ACHN (cell line): ENCODE measurements around the gene NEU2.
"Not testable (repeated sequence)": the region's sequence is repeated elsewhere in the genome, so short reads cannot be mapped to it uniquely, and the experiment has no call there.

Experiments used
- DNase-seq: peaks from one replicate; pipeline ENCODE4 v3.0.0-alpha.2; 2015
- in situ Hi-C: cut with HindIII; loops from 2 replicates; pipeline ENCODE4 v1.10.0; 2017; ENCODE audit warnings: low sequenced_read_pairs, low pct_ligation_motif_present, low pct_unique_long_range_greater_than_20kb

The NEU2 gene

DNA sequence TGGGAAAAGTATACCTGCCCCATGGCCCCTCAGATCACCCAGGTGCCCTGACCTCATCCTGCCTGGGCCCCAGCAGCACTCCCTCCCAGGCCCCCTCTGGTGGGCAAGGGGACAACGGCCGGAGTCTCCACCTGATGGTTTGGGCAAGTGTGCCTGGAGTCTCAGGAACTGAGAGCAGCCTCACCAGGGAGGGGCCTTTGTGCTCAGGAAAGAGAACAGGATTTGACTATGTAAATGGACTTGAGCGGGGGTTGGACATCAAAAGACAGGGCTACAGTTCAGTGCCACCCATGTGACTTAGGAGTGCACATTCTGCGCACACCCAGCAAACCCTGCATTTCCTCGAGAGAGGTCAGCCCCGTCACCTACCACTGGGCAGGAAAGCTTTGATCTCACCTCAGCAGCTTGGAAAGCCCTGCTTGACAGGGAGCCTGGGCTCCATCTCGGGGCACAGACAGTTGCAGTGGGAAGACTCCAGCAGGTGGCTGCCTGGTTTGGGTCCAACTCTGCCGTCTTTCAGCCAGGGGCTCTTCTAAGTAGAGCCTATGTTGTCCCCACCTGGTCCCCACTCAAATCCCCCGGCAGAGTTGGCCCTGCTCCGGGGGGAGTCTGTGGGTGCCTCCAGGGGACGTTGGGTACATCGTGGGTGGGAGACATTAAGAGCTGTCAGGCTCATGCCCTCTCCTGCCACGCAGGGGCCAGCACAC lies 30.9 kb downstream of the NEU2 start:
- no peak for DNase-seq
- in situ Hi-C loops, result no loop called here

DNA sequence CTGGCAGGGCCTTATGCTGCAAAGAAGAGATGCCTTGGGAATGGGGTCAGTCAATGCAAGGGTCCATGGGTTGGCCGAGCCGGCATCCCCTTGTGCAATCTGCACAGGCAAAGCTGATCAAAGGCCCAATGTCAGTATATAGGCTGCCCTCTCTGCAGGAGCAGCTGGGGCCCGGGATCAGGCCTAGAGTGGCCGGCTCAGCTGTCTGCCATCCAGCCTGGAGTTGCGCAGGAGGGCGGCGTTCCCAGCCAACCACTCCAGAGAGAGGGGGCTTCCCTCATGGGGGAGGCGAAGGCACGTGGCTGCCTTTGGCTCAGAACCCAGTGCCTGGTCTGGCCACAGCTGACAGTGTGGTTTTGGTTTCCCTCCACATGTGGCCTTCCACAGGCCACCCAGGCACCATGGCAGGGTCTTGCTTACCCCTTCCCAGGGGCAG lies 31.5 kb downstream of the NEU2 start:
- DNase-seq, result no peak

DNA sequence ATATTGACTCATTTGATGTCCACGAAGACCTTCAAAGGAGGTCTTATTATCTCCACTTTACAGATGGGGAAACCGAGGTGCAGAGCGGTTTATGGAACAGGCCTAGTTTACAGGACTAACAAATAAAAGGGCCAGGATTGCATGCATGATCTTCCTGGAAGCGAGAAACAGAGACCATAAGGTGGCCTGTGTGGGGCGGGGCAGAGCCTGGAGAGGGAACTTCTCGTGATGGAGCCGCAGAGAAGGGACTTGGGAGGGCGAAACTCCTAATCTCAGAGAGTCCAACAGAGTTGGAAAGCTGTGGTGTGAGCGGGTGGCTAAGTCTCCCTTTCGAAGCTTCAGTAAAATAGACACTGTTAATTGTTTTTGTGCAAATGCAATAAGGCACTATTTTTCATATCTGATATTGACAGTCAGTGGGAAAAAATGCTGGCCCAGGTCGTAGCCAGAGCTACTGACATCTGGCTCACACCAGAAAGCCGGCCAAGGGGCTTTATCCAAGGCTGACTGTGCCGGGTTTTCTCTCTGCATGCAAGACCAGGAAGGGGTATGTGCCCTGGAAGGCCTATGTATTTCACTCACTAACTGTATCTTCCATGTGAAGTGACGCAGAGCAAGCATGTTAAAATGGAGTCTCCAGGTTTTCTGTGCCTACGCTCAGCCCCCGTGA lies 32.2 kb downstream of the NEU2 start:
- DNase-seq, result no peak
- in situ Hi-C loops, result no loop called here

More for the DNA sequence above, 31.5 kb downstream of the NEU2 start:
- in situ Hi-C loops, result no loop called here

DNA sequence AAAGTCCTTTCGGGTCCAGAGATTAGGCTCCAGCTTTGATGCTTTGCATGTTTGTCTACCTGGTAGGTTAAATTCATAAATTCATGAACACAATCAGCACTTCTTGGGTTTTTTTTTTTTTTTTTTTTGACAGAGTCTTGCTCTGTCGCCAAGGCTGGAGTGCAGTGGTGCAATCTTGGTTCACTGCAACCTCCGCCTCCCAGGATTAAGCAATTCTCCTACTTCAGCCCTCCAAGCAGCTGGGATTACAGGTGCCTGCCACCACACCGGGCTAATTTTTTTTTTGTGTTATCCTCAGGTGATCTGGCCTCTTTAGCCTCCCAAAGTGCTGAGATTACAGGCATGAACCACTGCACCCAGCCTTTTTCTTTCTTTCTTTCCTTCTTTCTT lies 32.7 kb downstream of the NEU2 start:
- DNase-seq, in situ Hi-C loops: not testable (repeated sequence)

DNA sequence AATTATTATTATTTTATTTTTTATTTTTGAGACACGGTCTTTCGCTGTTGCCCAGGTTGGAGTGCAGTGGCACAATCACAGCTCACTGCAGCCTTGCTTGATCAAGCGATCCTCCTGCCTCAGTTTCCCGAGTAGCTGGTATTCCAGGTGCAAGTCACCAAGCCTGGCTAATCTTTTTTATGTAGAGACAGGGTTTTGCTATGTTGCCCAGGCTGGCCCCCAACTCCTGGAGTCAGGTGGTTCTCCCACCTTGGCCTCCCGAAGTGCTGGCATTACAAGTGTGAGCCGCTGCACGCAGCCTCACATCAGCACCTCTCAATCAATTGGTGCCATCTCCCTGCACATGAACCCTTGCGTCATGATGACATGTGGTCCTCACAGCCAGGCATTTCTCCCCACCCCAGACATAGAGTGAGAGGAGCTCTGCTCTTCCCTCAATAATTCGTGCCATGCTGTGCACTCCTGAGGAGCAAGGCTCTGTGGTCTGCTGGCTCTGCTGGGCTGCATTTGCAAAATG lies 33.5 kb downstream of the NEU2 start:
- DNase-seq, result no peak
- in situ Hi-C loops, result no loop called here

DNA sequence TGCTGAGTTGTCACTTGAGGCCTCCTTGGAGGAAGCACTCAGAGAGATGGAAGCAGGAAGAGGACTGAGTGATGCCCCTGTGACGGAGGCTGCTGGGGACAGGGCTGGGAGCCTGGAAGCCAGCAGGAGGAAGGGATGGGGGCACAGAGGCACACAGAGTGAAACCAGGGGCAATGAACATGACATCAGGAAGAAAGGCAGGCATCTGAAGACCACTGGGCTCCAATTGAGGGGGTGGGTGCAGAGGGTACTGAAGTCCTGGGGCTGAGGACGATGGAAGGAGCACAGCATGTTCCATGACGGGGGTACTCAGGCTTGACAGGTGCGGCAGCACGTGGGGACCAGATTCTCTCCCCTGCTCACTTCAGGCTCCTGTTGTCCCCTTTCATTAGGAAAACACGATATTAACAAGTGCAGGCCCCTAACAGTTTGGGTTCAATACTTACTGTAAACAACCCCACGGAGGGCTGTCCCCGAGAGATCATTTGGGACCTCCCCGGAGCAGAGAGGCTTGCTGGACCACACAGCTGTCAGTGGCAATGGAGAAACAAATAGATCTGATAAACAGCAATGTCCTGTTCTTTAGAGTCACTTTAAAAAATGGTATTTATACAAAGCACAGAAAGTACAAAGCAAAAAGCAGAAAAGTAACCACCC lies 36.4 kb downstream of the NEU2 start:
- in situ Hi-C loops, result no loop called here

DNA sequence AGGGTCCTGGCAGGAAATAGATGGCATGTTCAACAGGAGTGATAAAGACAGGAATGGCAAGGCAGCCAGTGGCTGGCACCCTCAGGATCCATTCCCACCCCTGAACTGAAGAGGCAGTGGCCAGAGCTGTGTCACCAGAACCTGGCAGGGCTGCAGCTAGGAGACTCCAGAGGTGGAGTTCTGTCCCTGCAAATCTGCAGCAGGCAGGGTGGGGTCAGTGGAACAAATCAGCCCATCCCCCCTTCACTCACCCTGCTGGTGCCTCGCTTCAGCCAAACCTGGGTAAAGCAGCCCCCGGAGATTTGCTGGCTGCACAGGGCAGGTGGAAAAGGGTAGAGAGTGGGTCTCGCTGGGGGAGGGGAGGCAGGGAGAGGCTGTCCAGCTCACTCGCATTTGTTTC lies 40.4 kb downstream of the NEU2 start:
- DNase-seq, result no peak
- in situ Hi-C loops, result no loop called here

More for the DNA sequence above, 36.4 kb downstream of the NEU2 start:
- no peak for DNase-seq

DNA sequence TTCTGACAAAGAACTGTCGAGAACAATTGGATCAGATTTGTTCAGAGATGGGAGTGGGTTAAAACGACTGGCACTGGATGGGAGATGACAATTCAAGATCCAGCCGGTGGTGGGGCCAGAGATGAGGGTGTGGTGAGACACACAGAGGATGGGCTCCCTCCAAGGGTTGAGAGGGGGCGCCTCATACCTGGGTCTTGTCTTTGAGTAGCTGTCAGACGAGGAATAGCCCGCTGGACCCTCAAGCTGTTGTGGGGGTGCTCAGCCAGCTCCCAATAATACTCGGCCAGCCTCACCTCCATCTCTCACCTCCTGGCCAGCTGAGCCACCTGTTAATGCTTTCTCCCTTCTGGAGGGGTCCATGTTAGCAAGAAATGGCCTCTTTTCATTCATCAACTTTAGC lies 41.6 kb downstream of the NEU2 start:
- in situ Hi-C loops, result no loop called here

DNA sequence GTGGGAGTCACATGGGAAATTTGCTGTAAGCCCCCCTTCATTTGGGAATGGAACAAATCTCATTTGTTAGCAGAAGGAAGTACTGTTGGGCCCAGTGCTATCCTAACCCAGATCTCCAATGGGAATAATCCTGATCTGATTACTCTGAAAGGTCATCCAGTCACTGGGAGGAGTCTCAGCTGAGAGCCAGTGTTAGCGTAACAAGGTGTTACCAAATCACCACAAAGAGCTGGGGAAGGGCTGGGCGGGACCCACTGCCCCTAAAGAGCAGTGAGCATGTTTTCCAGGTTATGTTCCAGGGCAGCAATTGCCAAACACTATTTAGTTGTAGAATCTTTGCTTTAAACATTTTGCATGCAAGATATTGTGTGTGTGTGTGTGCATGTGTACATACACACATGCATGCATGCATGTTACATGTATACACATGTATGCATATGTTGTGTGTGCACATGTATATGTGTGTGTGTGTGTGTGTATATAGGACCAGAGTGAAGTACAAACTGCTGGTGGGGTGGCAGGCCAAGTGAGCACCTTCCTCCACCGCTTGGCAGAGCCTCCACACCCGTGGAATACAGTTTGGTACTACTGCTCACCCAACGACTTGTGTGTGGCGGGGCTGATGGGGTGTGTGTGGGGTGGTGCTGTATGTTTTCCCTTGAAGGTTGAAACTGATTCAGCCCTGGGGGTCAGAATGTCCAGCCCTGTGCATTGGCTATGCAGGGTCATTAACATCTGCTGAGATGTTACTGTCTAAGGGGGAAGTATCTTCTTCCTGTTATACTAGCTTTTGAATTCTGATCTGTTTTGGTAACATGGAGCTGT lies 42.9 kb downstream of the NEU2 start:
- DNase-seq, result no peak
- in situ Hi-C loops, result no loop called here

More for the DNA sequence above, 41.6 kb downstream of the NEU2 start:
- DNase-seq, result no peak

DNA sequence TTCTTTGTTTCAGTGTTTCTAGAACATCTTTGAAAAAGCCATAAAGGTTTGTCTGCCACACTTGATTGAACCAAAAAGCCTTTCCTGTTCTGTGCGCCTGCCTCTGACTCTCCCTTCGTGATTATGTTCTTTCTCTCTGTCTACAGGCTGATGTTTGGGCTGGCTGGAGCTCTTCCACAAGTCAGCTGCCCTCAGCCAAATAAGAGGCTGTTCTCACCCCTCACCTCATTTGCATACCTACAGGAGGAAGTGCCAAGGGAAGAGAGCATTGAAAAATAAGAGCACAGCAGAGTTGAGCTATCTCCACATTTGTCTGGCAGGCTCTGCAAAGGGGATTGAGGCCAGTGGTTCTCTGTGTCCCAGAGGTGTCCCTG lies 43.5 kb downstream of the NEU2 start:
- DNase-seq, result no peak
- in situ Hi-C loops, result no loop called here

DNA sequence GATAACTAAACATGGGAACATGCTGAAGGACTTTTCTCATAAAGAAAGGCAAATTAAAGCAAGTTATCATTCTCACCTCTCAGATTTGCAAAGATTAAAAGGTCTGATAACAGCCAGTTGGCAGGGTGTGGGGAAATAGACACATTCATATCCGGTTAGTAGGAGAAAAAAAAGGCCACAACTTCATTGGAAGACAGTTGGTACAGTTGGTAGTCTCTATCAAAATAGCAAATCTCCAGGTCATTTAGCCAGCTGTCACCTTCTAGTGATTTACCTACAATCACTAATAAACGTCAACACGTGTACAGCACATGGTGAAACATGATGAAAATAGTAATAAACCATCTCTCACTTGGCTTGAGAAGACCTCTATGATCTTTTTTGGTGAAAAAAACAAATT lies 44.3 kb downstream of the NEU2 start:
- in situ Hi-C loops, result no loop called here
- DNase-seq, result no peak

DNA sequence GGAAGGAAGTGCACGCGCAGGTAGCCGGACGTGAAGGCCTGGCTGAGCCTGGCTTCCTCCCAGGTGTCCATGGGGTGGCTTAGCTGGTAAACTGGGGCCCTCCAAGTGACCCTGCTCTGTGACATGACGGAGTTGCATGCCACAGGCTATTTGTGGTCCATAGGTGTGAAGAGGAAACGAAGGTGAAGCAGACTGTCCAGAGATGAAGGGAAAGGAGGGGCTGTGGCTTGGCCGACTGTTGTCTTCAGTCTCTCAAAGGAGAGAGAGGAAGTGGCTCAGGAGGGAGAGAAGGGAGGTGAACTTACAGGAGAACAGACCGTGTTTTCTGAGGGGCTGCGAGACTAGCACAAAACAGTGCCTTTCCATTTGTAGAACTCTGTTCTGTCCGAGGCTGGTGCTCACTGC lies 47.0 kb downstream of the NEU2 start:
- no peak for DNase-seq
- in situ Hi-C loops, result no loop called here

DNA sequence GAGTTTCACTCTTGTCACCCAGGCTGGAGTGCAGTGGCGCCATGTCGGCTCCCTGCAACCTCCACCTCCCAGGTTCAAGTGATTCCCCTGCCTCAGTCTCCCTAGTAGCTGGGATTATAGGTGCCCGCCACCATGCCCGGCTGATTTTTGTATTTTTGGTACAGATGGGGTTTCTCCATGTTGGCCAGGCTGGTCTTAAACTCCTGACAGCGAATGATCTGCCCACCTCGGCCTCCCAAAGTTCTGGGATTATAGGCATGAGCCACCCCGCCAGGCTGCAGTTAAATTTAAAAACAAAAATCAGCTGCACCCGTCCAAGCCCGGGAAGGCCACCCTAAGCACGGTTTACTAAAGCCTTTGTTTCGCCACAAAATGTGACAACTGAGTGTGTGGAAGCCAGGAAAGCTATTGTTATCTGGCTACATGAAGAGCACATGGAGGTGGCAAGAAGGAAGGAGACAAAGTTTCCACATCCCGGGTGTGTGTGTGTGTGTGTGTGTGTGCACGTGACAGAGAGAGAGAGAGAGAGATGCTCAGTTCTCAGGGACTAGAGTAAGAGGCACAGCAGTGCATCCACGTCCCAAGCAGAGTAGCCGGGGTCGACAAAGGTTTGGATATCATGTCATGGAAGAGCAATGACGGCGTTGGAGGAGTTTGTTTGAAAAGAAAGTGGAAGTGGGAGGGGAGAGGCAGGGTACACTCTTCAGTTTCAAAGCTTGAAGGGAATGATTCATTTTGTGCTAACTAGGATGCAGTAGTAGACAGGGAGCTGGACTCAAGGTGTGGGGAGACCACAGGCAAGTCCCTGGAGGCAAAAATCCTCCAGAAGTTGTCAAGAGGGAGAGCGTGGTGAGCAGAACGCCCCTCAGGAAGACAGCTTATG lies 47.7 kb downstream of the NEU2 start:
- no peak for DNase-seq
- in situ Hi-C loops, result no loop called here

DNA sequence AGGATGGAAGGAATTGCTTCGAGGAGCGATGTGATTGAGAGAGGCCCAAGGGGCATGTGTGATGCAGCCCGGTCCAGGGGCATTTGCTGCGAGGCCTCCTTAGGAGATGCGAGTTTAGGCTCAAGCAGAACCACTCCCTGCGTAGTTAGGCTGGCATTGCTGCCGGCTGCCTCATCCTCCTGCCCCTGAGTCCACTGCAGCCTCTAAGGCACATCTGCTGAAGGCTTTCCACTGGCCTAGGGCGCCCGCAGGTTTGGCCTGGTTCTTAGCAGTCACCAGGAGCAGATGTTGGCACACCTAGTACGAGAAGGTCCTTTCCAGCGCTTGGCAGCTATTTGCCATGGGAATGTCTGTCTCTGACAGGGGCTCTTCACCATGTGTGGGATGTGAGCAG lies 48.4 kb downstream of the NEU2 start:
- DNase-seq, result no peak
- in situ Hi-C loops, result no loop called here

DNA sequence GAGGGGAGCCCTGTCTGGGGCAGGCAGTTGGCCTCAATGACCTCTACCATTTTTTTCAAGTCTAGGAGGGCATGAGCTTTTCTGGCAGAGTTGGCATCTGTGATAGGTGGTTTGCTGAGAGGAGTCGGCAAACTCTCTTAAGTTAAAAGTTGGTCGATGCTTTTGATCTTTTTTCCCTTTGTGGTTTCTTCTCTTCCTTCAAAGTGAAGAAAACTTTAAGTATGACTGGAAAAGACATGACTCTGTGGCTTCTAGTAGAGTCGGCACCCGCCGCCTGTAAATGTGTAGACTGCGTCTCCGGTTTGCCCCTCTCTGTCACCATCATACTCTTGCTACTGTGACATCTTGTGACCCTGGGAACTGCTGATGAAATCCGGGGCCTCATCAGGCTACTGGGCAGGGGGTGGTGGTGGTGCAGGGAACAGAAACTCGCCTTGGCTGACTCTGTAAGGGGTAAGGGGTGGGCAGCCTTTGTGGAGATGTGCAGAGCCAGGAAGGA lies 48.8 kb downstream of the NEU2 start:
- in situ Hi-C loops, result no loop called here

DNA sequence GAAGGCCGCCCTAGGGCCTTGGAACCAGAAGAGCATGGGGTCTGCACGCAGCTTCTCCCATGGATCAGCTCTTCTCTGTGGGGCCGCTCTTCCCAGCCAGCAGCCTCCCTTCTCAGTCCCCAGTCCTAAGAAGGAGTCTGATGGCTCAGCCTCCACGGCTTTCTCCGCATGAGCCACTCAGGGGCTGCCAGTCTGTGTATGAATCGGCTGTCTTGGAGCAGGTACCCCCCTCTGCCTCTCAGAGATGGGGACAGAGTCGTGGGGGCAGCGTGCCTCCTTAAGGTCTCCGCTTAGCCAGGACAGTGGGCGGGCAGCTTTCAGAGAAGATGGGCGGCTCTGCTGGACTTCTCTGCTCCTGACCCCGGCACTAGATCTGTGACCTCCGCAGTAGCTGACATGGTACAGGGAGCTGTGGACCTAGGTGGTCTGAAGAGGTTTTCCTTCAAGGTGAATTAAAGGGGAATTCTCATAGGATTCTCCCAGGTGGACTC lies 49.3 kb downstream of the NEU2 start:
- in situ Hi-C loops, result no loop called here
- DNase-seq, result no peak

More for the DNA sequence above, 48.8 kb downstream of the NEU2 start:
- DNase-seq, result no peak

DNA sequence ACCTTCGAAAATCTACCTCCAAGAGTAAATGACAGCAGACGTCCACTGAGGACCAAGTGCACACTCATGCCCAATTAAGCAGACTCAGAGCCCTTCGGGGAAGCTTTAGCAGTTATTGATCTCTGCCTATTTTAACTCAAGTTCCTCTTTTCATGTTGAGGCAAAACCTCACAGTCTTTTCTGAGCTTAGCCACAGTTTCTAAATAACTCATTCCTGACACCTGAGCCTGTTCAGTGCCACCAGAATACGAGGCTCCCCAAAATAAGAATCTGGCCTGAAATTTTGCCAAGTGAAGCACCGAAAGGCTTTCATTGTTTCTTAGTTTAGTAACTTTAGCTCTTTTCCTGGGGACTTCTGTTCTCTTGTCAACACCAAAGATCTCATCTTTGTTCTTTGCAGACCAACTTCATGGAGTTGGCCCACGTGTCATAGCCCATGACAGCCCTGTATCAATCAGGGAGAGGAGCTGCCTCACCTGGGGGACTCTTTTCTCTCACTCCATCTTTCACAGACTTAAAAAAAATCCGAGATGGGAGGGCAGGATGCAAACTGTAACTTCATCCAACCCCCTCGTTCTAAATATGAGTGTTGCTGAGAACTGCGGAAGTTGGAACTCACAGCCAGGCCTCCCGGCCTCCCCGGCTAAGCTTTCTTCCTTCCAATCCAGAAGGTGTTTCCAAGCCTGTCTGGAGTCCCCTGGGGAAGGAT lies 49.9 kb downstream of the NEU2 start:
- in situ Hi-C loops, result no loop called here

More for the DNA sequence above, 49.9 kb downstream of the NEU2 start:
- DNase-seq, result no peak
